Mesenchymal stem cell (in vitro differentiated cells and primary cell): ENCODE data around the gene SOSTDC1.
"Not testable (repeated sequence)": the region's sequence is repeated elsewhere in the genome, so short reads cannot be mapped to it uniquely, and the experiment has no call there.

ENCODE experiments used
- DNase-seq: peaks from one replicate; pipeline ENCODE4 v3.0.0-alpha.2; 2013
- H2AFZ ChIP-seq: one replicate; pipeline ENCODE4 v1.6.1; 2013; ENCODE audit warnings: low read depth, mild to moderate bottlenecking, control low read depth, inconsistent platforms, low read length, moderate library complexity
- H2AK5ac ChIP-seq: 2 replicates; pipeline ENCODE4 v1.6.1; 2013; ENCODE audit warnings: low read length, moderate library complexity, mild to moderate bottlenecking, inconsistent platforms; ENCODE audit not compliant: severe bottlenecking
- H2BK120ac ChIP-seq: one replicate; pipeline ENCODE4 v1.6.1; 2013; ENCODE audit warnings: low read depth, mild to moderate bottlenecking, inconsistent platforms, low read length, moderate library complexity
- H2BK12ac ChIP-seq, 2 experiments: one replicate each; pipeline ENCODE4 v1.6.1; 2013; ENCODE audit warnings: inconsistent platforms in 2 of 2, low read length in 2 of 2, mild to moderate bottlenecking in 2 of 2, moderate library complexity in 2 of 2, control low read depth in 1 of 2
- H2BK15ac ChIP-seq: one replicate; pipeline ENCODE4 v1.6.1; 2013; ENCODE audit warnings: mild to moderate bottlenecking, low read depth, inconsistent platforms; ENCODE audit not compliant: poor library complexity, severe bottlenecking
- H2BK5ac ChIP-seq: 2 replicates; pipeline ENCODE4 v1.6.1; 2013; ENCODE audit warnings: low read depth, mild to moderate bottlenecking, low read length, control low read depth, inconsistent platforms; ENCODE audit not compliant: poor library complexity, severe bottlenecking
- H3K14ac ChIP-seq, 2 experiments: one replicate each; pipeline ENCODE4 v1.6.1; 2013; ENCODE audit warnings: inconsistent platforms in 2 of 2, low read length in 2 of 2, control low read depth in 1 of 2, mild to moderate bottlenecking in 1 of 2, moderate library complexity in 1 of 2
- H3K18ac ChIP-seq, 2 experiments: one replicate each; pipeline ENCODE4 v1.6.1; 2013; ENCODE audit warnings: inconsistent platforms in 2 of 2, low read length in 2 of 2, control low read depth in 1 of 2, low read depth in 1 of 2, mild to moderate bottlenecking in 1 of 2
- H3K23ac ChIP-seq, 2 experiments: one replicate each; pipeline ENCODE4 v1.6.1; 2013; ENCODE audit warnings: inconsistent platforms in 2 of 2, low read length in 2 of 2, mild to moderate bottlenecking in 2 of 2, moderate library complexity in 2 of 2, control low read depth in 1 of 2
- H3K27ac ChIP-seq: 2 replicates; pipeline ENCODE4 v1.5.1; 2013; ENCODE audit warnings: mild to moderate bottlenecking, moderate library complexity, low read length, control low read depth, inconsistent platforms; ENCODE audit not compliant: poor library complexity, severe bottlenecking
- H3K27me3 ChIP-seq, 2 experiments: 2 replicates each; pipeline versions ENCODE4 v1.6.1 to v1.7.0; 2013; ENCODE audit warnings: low read length in 2 of 2, mild to moderate bottlenecking in 2 of 2, moderate library complexity in 2 of 2, control low read depth in 1 of 2, inconsistent platforms in 1 of 2; ENCODE audit not compliant: control insufficient read depth in 1 of 2, insufficient read depth in 1 of 2
- H3K36me3 ChIP-seq, 2 experiments: 2 replicates each; pipeline versions ENCODE4 v1.6.1 to v1.7.0; 2013; ENCODE audit warnings: low read length in 2 of 2, control low read depth in 1 of 2, inconsistent platforms in 1 of 2, low read depth in 1 of 2, mild to moderate bottlenecking in 1 of 2; ENCODE audit not compliant: insufficient read depth in 2 of 2, control insufficient read depth in 1 of 2
- H3K4ac ChIP-seq, 2 experiments: one replicate each; pipeline ENCODE4 v1.6.1; 2013; ENCODE audit warnings: inconsistent platforms in 2 of 2, low read length in 2 of 2, mild to moderate bottlenecking in 2 of 2, moderate library complexity in 2 of 2, control low read depth in 1 of 2, low read depth in 1 of 2
- H3K4me1 ChIP-seq: 2 replicates; pipeline ENCODE4 v1.6.1; 2013; ENCODE audit warnings: low read depth, low read length, control low read depth; ENCODE audit not compliant: control insufficient read depth, insufficient read depth
- H3K4me2 ChIP-seq: 2 replicates; pipeline ENCODE4 v1.6.1; 2013; ENCODE audit warnings: low read length, mild to moderate bottlenecking, inconsistent platforms; ENCODE audit not compliant: poor library complexity, severe bottlenecking
- H3K4me3 ChIP-seq, 2 experiments: 2 replicates each; pipeline versions ENCODE4 v1.5.1 to v1.7.0; 2013; ENCODE audit warnings: low read length in 2 of 2, mild to moderate bottlenecking in 2 of 2, control low read depth in 1 of 2, low read depth in 1 of 2; ENCODE audit not compliant: insufficient read depth in 1 of 2
- H3K79me1 ChIP-seq: replicated peaks from 2 replicates; pipeline ENCODE4 v1.6.1; 2013; ENCODE audit warnings: mild to moderate bottlenecking, control low read depth, low read length, inconsistent platforms; ENCODE audit not compliant: poor library complexity, severe bottlenecking
- H3K9ac ChIP-seq: 2 replicates; pipeline ENCODE4 v1.7.0; 2013; ENCODE audit warnings: mild to moderate bottlenecking, low read length, moderate library complexity
- H3K9me3 ChIP-seq: 2 replicates; pipeline ENCODE4 v1.7.0; 2013; ENCODE audit warnings: mild to moderate bottlenecking, low read length; ENCODE audit not compliant: control insufficient read depth
- H4K8ac ChIP-seq: one replicate; pipeline ENCODE4 v1.6.1; 2013; ENCODE audit warnings: inconsistent platforms, mild to moderate bottlenecking, low read length, moderate library complexity
- H4K91ac ChIP-seq: one replicate; pipeline ENCODE4 v1.6.1; 2013; ENCODE audit warnings: mild to moderate bottlenecking, low read length, inconsistent platforms
- WGBS: methylation state at CpG from one replicate; pipeline ENCODE4 v1.1.7; 2013; ENCODE audit warnings: mixed read lengths; 5-methylcytosine and 5-hydroxymethylcytosine counted together

Gene SOSTDC1

DNA sequence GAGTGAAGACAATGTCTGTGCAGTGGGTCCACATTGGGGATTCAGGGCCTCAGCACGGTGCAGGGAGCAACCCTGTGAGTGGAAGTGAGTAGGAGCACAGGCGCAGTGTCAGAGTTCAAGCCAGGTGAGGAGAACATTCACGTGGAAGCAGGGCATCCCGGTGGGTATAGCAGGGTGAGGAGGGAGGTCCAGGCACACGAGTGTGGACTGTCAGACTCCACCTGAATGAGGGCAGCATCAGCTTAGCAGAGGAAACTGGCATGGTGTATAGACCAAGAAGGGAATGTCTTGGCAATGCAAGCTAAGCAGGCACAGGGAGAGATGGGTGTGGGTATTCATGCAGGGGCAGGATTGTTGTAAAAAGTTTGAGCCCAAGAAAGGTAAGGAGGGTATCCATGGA, 45.8 kb upstream of the SOSTDC1 start:
- H3K4me3 ChIP-seq: no peak overlapping the region

DNA sequence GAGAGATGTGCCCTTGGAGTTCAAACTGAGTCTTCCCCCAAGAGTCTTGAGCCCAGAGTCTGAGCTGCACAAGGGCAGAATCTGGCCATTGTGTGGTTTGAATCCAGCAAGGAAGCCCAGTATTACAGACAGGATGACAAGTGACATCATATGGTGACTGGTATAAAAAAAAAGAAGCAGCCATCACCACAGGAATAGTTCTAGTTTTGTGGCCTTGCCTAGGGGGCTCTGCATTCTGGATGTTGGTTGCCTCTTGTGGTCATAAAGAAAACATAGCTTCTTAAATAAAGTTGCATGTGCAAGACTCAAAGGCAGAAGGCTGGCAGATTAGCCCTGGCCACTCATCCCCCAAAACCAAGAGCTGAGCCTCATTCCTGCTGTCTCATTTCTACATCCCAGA, 44.3 kb upstream of the SOSTDC1 start:
- H2BK12ac ChIP-seq: no peak overlapping the region
- H3K27ac ChIP-seq: no peak overlapping the region
- no peak overlapping the region for H2BK15ac ChIP-seq
- no peak overlapping the region for H2BK120ac ChIP-seq
- DNase-seq: no peak
- H3K27me3 ChIP-seq: no peaks in the 10 kb centered on the region
- no peak overlapping the region for H4K8ac ChIP-seq
- H3K36me3 ChIP-seq: no peaks in the 10 kb centered on the region
- no peak overlapping the region for H3K4ac ChIP-seq
- no peaks in the 10 kb centered on the region for H3K9me3 ChIP-seq
- H3K9ac ChIP-seq: no peak overlapping the region
- H3K14ac ChIP-seq: no peak overlapping the region
- no peak overlapping the region for H3K18ac ChIP-seq
- H3K4me1 ChIP-seq: no peaks in the 10 kb centered on the region
- H3K23ac ChIP-seq: no peak overlapping the region
- no peak overlapping the region for H2AK5ac ChIP-seq
- H2AFZ ChIP-seq: no peak overlapping the region
- no peak overlapping the region for H2BK5ac ChIP-seq
- no peak overlapping the region for H3K4me3 ChIP-seq
- no peak overlapping the region for H3K4me2 ChIP-seq
- H4K91ac ChIP-seq: no peak overlapping the region
- H3K79me1 ChIP-seq: no peaks in the 10 kb centered on the region

More for the DNA sequence above, 45.8 kb upstream of the SOSTDC1 start:
- Histone ChIP-seq H3K23ac (no peak overlapping the region), H3K4me1 (no peaks in the 10 kb centered on the region), H3K27ac (no peak overlapping the region), H2BK15ac (no peak overlapping the region), H2BK5ac (no peak overlapping the region), H3K36me3 (no peaks in the 10 kb centered on the region), H3K79me1 (no peaks in the 10 kb centered on the region), H3K27me3 (no peaks in the 10 kb centered on the region), H2AK5ac (no peak overlapping the region), H2AFZ (no peak overlapping the region), H2BK12ac (no peak overlapping the region), H4K91ac (no peak overlapping the region), H3K14ac (no peak overlapping the region), H3K4ac (no peak overlapping the region), H4K8ac (no peak overlapping the region), H2BK120ac (no peak overlapping the region), H3K4me2 (no peak overlapping the region), H3K18ac (no peak overlapping the region), H3K9ac (no peak overlapping the region), H3K9me3 (peaks cover under 1% of the 10 kb centered on the region)
- no peak for DNase-seq
- WGBS: 90% methylated on average over 5 of the region's 5 CpGs

DNA sequence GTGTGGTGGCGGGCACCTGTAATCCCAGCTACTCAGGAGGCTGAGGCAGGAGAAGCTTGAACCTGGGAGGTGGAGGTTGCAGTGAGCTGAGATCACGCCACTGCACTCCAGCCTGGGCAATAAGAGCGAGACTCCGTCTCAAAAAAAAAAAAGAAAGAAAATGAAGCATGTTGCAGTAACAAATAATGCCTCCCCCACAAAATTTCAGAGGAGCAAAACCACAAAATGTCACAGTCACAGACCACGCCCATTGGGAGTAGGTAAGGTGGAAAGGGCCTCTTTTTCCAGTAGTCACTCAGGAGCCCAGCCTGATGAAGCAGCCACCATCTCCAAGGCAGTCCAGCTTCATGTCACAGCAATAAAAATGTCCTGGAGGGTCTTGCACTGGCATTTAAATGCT, 40.9 kb upstream of the SOSTDC1 start:
- not testable (repeated sequence) for H3K4me2 ChIP-seq, DNase-seq, H4K8ac ChIP-seq, H3K4ac ChIP-seq, H3K18ac ChIP-seq, H2BK15ac ChIP-seq, H2BK120ac ChIP-seq, H3K23ac ChIP-seq, H3K14ac ChIP-seq, H2BK12ac ChIP-seq, H3K27me3 ChIP-seq, H3K9ac ChIP-seq, H3K36me3 ChIP-seq, H3K4me1 ChIP-seq, H4K91ac ChIP-seq, H3K4me3 ChIP-seq, H3K79me1 ChIP-seq, H3K9me3 ChIP-seq, H2BK5ac ChIP-seq, H2AFZ ChIP-seq, H3K27ac ChIP-seq, H2AK5ac ChIP-seq
- WGBS: 82% methylated on average over 1 of the region's 5 CpGs

DNA sequence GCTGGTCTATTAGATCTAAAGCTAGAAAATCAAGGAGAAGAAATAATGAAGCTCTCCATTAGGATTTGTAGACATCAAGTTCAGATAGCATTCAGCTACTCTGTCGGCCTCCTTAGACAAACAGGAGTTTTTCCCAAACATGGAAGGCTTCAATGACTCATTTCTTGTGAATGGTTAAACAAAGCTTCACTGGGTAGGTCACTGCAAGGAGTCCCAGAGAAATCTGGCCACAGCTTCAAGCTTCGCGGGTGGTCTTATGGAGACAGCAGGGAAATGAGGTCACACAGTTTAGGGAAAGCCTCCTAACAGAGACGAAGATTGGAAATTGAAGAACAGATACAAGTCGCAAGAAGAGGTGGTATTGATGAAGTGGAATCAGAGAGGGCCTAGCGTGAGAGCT, 38.5 kb upstream of the SOSTDC1 start:
- Histone ChIP-seq H3K14ac (no peak overlapping the region), H3K18ac (no peak overlapping the region), H4K8ac (no peak overlapping the region), H2BK12ac (peak overlapping the region in 1 of 2 experiments; percentile 31), H2BK15ac (no peak overlapping the region), H2AFZ (no peak overlapping the region), H4K91ac (no peak overlapping the region), H3K23ac (no peak overlapping the region), H3K79me1 (no peaks in the 10 kb centered on the region), H2AK5ac (no peak overlapping the region), H3K27ac (peak overlapping the region; percentile 48), H2BK5ac (no peak overlapping the region), H2BK120ac (no peak overlapping the region), H3K4me1 (peaks cover 2% of the 10 kb centered on the region), H3K27me3 (no peaks in the 10 kb centered on the region), H3K4me2 (no peak overlapping the region), H3K4ac (no peak overlapping the region), H3K4me3 (no peak overlapping the region), H3K36me3 (no peaks in the 10 kb centered on the region), H3K9ac (no peak overlapping the region), H3K9me3 (no peaks in the 10 kb centered on the region)
- 73% methylated on average over 6 of the region's 6 CpGs for WGBS
- peak; percentile 63 for DNase-seq
